NCI-H2081 treated with DMSO at 0.1 percent for 48 hours (cell line): ENCODE results near the gene ADCYAP1.

Experiments used
- DNase-seq: peaks from one replicate; lab custom pipeline; 2025; lab: John Stamatoyannopoulos, UW

The ADCYAP1 gene

GRCh38 chr18:910247-910646, 5.6 kb downstream of the ADCYAP1 start:
- DNase-seq: no peak

- DNase-seq: no peak
Measured at GRCh38 chr18:911025-911424, 6.4 kb downstream of the ADCYAP1 start.

- no peak for DNase-seq
Measured at GRCh38 chr18:911486-911885, 6.8 kb downstream of the ADCYAP1 start.

- DNase-seq: no peak
Measured at GRCh38 chr18:916562-916961, 11.9 kb downstream of the ADCYAP1 start.

- DNase-seq: no peak
Measured at GRCh38 chr18:919078-919477, 14.4 kb downstream of the ADCYAP1 start.

- no peak for DNase-seq
Measured at GRCh38 chr18:923144-923866, 18.6 kb downstream of the ADCYAP1 start.

GRCh38 chr18:924987-925386, 20.3 kb downstream of the ADCYAP1 start:
- no peak for DNase-seq

- no peak for DNase-seq
Measured at GRCh38 chr18:926946-927345, 22.3 kb downstream of the ADCYAP1 start.

GRCh38 chr18:933082-933481, 28.4 kb downstream of the ADCYAP1 start:
- no peak for DNase-seq

- DNase-seq: no peak
Measured at GRCh38 chr18:934518-935133, 30.0 kb downstream of the ADCYAP1 start.

- no peak for DNase-seq
Measured at GRCh38 chr18:936941-937340, 32.3 kb downstream of the ADCYAP1 start.

GRCh38 chr18:939166-939565, 34.5 kb downstream of the ADCYAP1 start:
- no peak for DNase-seq

GRCh38 chr18:939958-940357, 35.3 kb downstream of the ADCYAP1 start:
- DNase-seq: no peak

GRCh38 chr18:941331-941730, 36.7 kb downstream of the ADCYAP1 start:
- DNase-seq: no peak

- no peak for DNase-seq
Measured at GRCh38 chr18:944440-944839, 39.8 kb downstream of the ADCYAP1 start.

GRCh38 chr18:949724-950631, 45.3 kb downstream of the ADCYAP1 start:
- DNase-seq: no peak

- no peak for DNase-seq
Measured at GRCh38 chr18:950882-951495, 46.3 kb downstream of the ADCYAP1 start.

- DNase-seq: no peak
Measured at GRCh38 chr18:955384-956066, 50.9 kb downstream of the ADCYAP1 start.

GRCh38 chr18:957829-958228, 53.2 kb downstream of the ADCYAP1 start:
- no peak for DNase-seq

GRCh38 chr18:959854-960253, 55.2 kb downstream of the ADCYAP1 start:
- DNase-seq: no peak
